ENCODE results near the gene TEX53. TPM values are rescaled to one million over a fixed set of nuclear protein-coding genes. Genes with fewer than 3 reads are reported as not detected.

The TEX53 gene
- total and polyA plus RNA-seq, 2 of the 8 experiments (the other 6 are each of a cell fraction or from before 2014, with no cell fraction given), result not detected

GRCh38 chr9:114688379-114688778 is 30.8 kb upstream of the TEX53 start:
- Histone ChIP-seq H3K9me3 (ENCODE audit: insufficient read depth in 2 of 2, low read depth in 1 of 2, low read length in 1 of 2) (no peaks in the 10 kb centered on the region), H3K23ac (ENCODE audit: insufficient read length) (no peak overlapping the region), H3K36me3 (ENCODE audit: control insufficient read depth in 2 of 4, insufficient read depth in 4 of 4, low read length in 3 of 4) (no peaks in the 10 kb centered on the region), H3K23me2 (ENCODE audit: low read depth, low read length) (no peaks in the 10 kb centered on the region), H3K4me2 (ENCODE audit: insufficient read depth in 1 of 2, low read depth in 2 of 2, low read length in 2 of 2) (no peak overlapping the region), H3K79me1 (ENCODE audit: low read depth, low read length) (no peaks in the 10 kb centered on the region), H2BK5ac (ENCODE audit: low read depth, low read length) (no peak overlapping the region), H4K20me1 (replicated peaks in 1 of 2; ENCODE audit: control insufficient read depth in 1 of 2, insufficient read depth in 2 of 2, low read length in 2 of 2) (peaks cover 0 to 3% of the 10 kb centered on the region in 2 experiments), H2BK15ac (ENCODE audit: low read length) (no peak overlapping the region), H3K56ac (replicated peaks; ENCODE audit: insufficient read length, low read depth, low read length) (no peak overlapping the region), H3K4ac (replicated peaks; ENCODE audit: insufficient read length, low read depth, low read length) (no peak overlapping the region), H4K5ac (ENCODE audit: insufficient read length, low read depth, low read length) (no peak overlapping the region), H3K79me2 (ENCODE audit: control insufficient read depth in 1 of 2, insufficient read depth in 2 of 2, low read length in 2 of 2) (no peaks in the 10 kb centered on the region), H2BK20ac (ENCODE audit: low read length) (no peak overlapping the region), H2BK120ac (replicated peaks; ENCODE audit: low read depth, low read length) (no peak overlapping the region), H2AK5ac (ENCODE audit: low read depth, low read length) (no peak overlapping the region), H3K4me3 (ENCODE audit: extremely low read depth in 1 of 4, insufficient read depth in 2 of 4, low read depth in 3 of 4, low read length in 4 of 4) (no peak overlapping the region), H3K27me3 (replicated peaks in 1 of 4; ENCODE audit: control insufficient read depth in 3 of 4, extremely low read depth in 1 of 4, insufficient read depth in 3 of 4, low read length in 3 of 4) (no peaks in the 10 kb centered on the region), H4K91ac (replicated peaks; ENCODE audit: insufficient read length, low read length) (no peak overlapping the region), H4K8ac (ENCODE audit: extremely low read depth, insufficient read depth, low read length) (no peak overlapping the region), H3K4me1 (replicated peaks in 1 of 4; ENCODE audit: control insufficient read depth in 3 of 4, insufficient read depth in 4 of 4, low read length in 3 of 4) (no peaks in the 10 kb centered on the region), H3K18ac (ENCODE audit: extremely low read depth, low read length) (no peak overlapping the region), H2AFZ (ENCODE audit: low read length) (no peak overlapping the region), H3K9ac (replicated peaks in 1 of 4; ENCODE audit: extremely low read depth in 1 of 4, low read depth in 3 of 4, low read length in 3 of 4) (no peak overlapping the region), H2BK12ac (ENCODE audit: low read depth, low read length) (no peak overlapping the region), H3K27ac (ENCODE audit: low read depth, low read length) (no peak overlapping the region), H3K14ac (ENCODE audit: insufficient read length) (no peak overlapping the region)
- TF ChIP-seq USF2 (IDR thresholded peaks at IDR 0.05; ENCODE audit: low read length) (no peak), MAX (IDR thresholded peaks at IDR 0.05) (no peak), RXRA (IDR thresholded peaks at IDR 0.05; ENCODE audit: insufficient read depth, low read depth, low read length) (no peak), CHD1 (IDR thresholded peaks at IDR 0.05; ENCODE audit: low read depth, low read length) (no peak), SIRT6 (IDR thresholded peaks at IDR 0.05; ENCODE audit: low read length) (no peak), POLR2AphosphoS5 (IDR thresholded peaks at IDR 0.05; ENCODE audit: low read depth, low read length) (no peak), YY1 (IDR thresholded peaks at IDR 0.05; ENCODE audit: low read depth, low read length) (no peak), NRF1 (IDR thresholded peaks at IDR 0.05; ENCODE audit: low read depth, low read length) (no peak), KDM4A (IDR thresholded peaks at IDR 0.05; ENCODE audit: low read depth, low read length, severe bottlenecking) (no peak)
- CTCF ChIA-PET (ENCODE audit: partially characterized antibody), result interaction anchor here (0.9 to 8.6 kb wide), 5 partner anchors 7 to 225 kb away, joined by 4 to 71 read pairs (median 4); partner anchors contain the start of gene TEX48
- POLR2A ChIA-PET (ENCODE audit: partially characterized antibody), result no interaction called here
- 92% methylated on average over 4 of the region's 4 CpGs; no CpG with 5 or more reads in 1 of the 2 experiments for WGBS, 2 experiments (ENCODE audit: extremely low coverage in 1 of 2, insufficient coverage in 1 of 2, insufficient read length in 1 of 2, insufficient replicate concordance in 2 of 2, low coverage in 1 of 2, low lambda C conversion rate in 2 of 2, missing lambda C conversion rate in 1 of 2)
- no peak for DNase-seq (ENCODE audit: low read depth in 1 of 2, low spot score in 2 of 2)
- FAIRE-seq, result no peak

Data from H1 (cell line).